K562 (cell line): ENCODE measurements around the gene LCE1B. TPM values are rescaled to one million over a fixed set of nuclear protein-coding genes. Genes with fewer than 3 reads are reported as not detected.

Experiments
- ATAC-seq: fragments of 200-7000 bp; cut with Tn5 transposase; 3 replicates; pipeline ENCODE4 v1.9.1; 2020; ENCODE audit warnings: moderate library complexity
- BruUV-seq: library from RNA; stranded (reverse); fragments of 400-500 nt; replicated peaks from 2 replicates; lab custom pipeline; 2021; lab: Mats Ljungman, UMichigan
- CTCF ChIA-PET: fragments of 300-600 bp; formaldehyde crosslinking; extraction: SDS; loops from one replicate; lab custom pipeline; 2021; ENCODE audit warnings: low intra/inter-chr PET ratio; lab: Yijun Ruan, JAX
- POLR2A ChIA-PET: fragments of 300-600, 350-650 bp; sonication (Branson Sonifier 250); formaldehyde crosslinking; extraction: SDS; loops from one replicate; lab custom pipeline; 2021; ENCODE audit warnings: antibody characterized with exemption, inconsistent platforms; lab: Yijun Ruan, JAX
- DNase-seq, 4 experiments: peaks; one replicate each; pipeline versions ENCODE4 v3.0.0 to v3.0.0-alpha.2; 2011 to 2018; ENCODE audit warnings: low spot score in 3 of 4, mixed read lengths in 3 of 4; ENCODE audit errors: extremely low read depth in 1 of 4
- FAIRE-seq: peaks from 2 replicates; lab custom pipeline; 2011; peaks lifted over from hg19 to GRCh38; lab: Jason Lieb, UNC
- H2AFZ ChIP-seq: 2 replicates; pipeline ENCODE4 v1.6.0; 2011; ENCODE audit warnings: low read depth, low read length, control low read depth, inconsistent platforms
- H3K27ac ChIP-seq: fragments of 200-600 bp; 3 replicates; pipeline ENCODE4 v1.8.0; 2011; ENCODE audit warnings: low read depth, mild to moderate bottlenecking, control low read depth, inconsistent platforms, low read length, moderate library complexity, mixed read lengths; ENCODE audit errors: extremely low read depth
- H3K27me3 ChIP-seq, 2 experiments: fragments of 300-600 bp in 1 of 2; 2 replicates in 1 of 2; 3 replicates in 1 of 2; pipeline versions ENCODE4 v1.6.0 to v1.8.0; 2011; ENCODE audit warnings: inconsistent platforms in 2 of 2, low read length in 2 of 2, mild to moderate bottlenecking in 1 of 2, mixed read lengths in 1 of 2, moderate library complexity in 1 of 2; ENCODE audit not compliant: control insufficient read depth in 2 of 2, insufficient read depth in 2 of 2
- H3K36me3 ChIP-seq: fragments of 300-600 bp; 3 replicates; pipeline ENCODE4 v1.8.0; 2011; ENCODE audit warnings: mild to moderate bottlenecking, low read length, inconsistent platforms; ENCODE audit not compliant: control insufficient read depth, insufficient read depth
- H3K4me1 ChIP-seq, 2 experiments: fragments of 200-600 bp in 1 of 2; replicated peaks in 1 of 2; 2 replicates in 1 of 2; 3 replicates in 1 of 2; pipeline versions ENCODE4 v1.5.1 to v1.8.0; 2011; ENCODE audit warnings: inconsistent platforms in 2 of 2, low read length in 2 of 2, mild to moderate bottlenecking in 1 of 2, mixed read lengths in 1 of 2, moderate library complexity in 1 of 2; ENCODE audit not compliant: control insufficient read depth in 2 of 2, insufficient read depth in 2 of 2
- H3K4me2 ChIP-seq: 2 replicates; pipeline ENCODE4 v1.6.1; 2011; ENCODE audit warnings: low read length, control low read depth, inconsistent platforms, mixed read lengths; ENCODE audit not compliant: insufficient read depth
- H3K4me3 ChIP-seq: fragments of 200-600 bp; sonication (generic), shearing (Covaris generic); 2 replicates; pipeline ENCODE4 v1.5.1; 2016; ENCODE audit warnings: control low read depth, inconsistent platforms
- H3K79me2 ChIP-seq: fragments of 200-600 bp; 3 replicates; pipeline ENCODE4 v1.8.0; 2011; ENCODE audit warnings: low read length, inconsistent platforms; ENCODE audit not compliant: control insufficient read depth, insufficient read depth
- H3K9ac ChIP-seq, 2 experiments: 2 replicates each; pipeline versions ENCODE4 v1.6.0 to v1.6.1; 2011; ENCODE audit warnings: low read depth in 2 of 2, low read length in 2 of 2, control low read depth in 1 of 2, inconsistent platforms in 1 of 2, mild to moderate bottlenecking in 1 of 2, mixed read lengths in 1 of 2; ENCODE audit not compliant: insufficient read depth in 1 of 2
- H3K9me1 ChIP-seq: one replicate; pipeline ENCODE4 v1.6.0; 2011; ENCODE audit warnings: inconsistent platforms, mild to moderate bottlenecking, low read length, moderate library complexity; ENCODE audit not compliant: control insufficient read depth, insufficient read depth
- H3K9me3 ChIP-seq: replicated peaks from 2 replicates; pipeline ENCODE4 v1.5.1; 2011; ENCODE audit warnings: low read depth, low read length, inconsistent platforms; ENCODE audit not compliant: control insufficient read depth, insufficient read depth
- H4K20me1 ChIP-seq: replicated peaks from 2 replicates; pipeline ENCODE4 v1.6.1; 2011; ENCODE audit warnings: low read length, inconsistent platforms, mixed read lengths; ENCODE audit not compliant: control insufficient read depth, insufficient read depth
- BCOR ChIP-seq: fragments of 450-650 bp; IDR thresholded peaks from 2 replicates; pipeline ENCODE4 v1.6.1; 2016
- CBX3 ChIP-seq, 2 experiments: IDR thresholded peaks; 1 replicate in 1 of 2; 2 replicates in 1 of 2; pipeline ENCODE4 v1.6.1; 2012; ENCODE audit warnings: inconsistent platforms in 2 of 2, low read length in 2 of 2, borderline replicate concordance in 1 of 2, control low read depth in 1 of 2
- DPF2 ChIP-seq: fragments of 450-650 bp; IDR thresholded peaks from 2 replicates; pipeline ENCODE4 v1.6.1; 2016
- ELF1 ChIP-seq: fragments of 200-800 bp; sonication (Bioruptor generic); IDR thresholded peaks from 2 replicates; pipeline ENCODE4 v1.6.1; 2016; ENCODE audit warnings: missing genetic modification characterization, missing compliant biosample characterization
- ESRRB ChIP-seq: fragments of 250-450 bp; sonication (Bioruptor Pico); IDR thresholded peaks from 2 replicates; pipeline ENCODE4 v1.5.0; 2020; ENCODE audit warnings: mild to moderate bottlenecking, moderate library complexity, borderline replicate concordance
- FUS ChIP-seq: fragments of 200-400 bp; formaldehyde crosslinking; optimal IDR thresholded peaks from 2 replicates; pipeline ENCODE3; 2017; ENCODE audit warnings: low read depth, low read length
- HIVEP1 ChIP-seq: fragments of 250-450 bp; sonication (Bioruptor Pico); IDR thresholded peaks from 2 replicates; pipeline ENCODE4 v1.4.0; 2020; ENCODE audit warnings: mild to moderate bottlenecking
- HNRNPK ChIP-seq: fragments of 200-400 bp; formaldehyde crosslinking; IDR thresholded peaks from one replicate; pipeline ENCODE4 v1.6.1; 2018; ENCODE audit warnings: mild to moderate bottlenecking, low read depth, low read length; ENCODE audit not compliant: poor library complexity, severe bottlenecking
- HOXB6 ChIP-seq: fragments of 250-450 bp; sonication (Bioruptor Pico); IDR thresholded peaks from 2 replicates; pipeline ENCODE4 v1.5.1; 2022; ENCODE audit warnings: mild to moderate bottlenecking, borderline replicate concordance
- ILF3 ChIP-seq: fragments of 450-650 bp; IDR thresholded peaks from 2 replicates; pipeline ENCODE4 v1.6.1; 2018; ENCODE audit warnings: antibody characterized with exemption, mild to moderate bottlenecking, moderate library complexity, borderline replicate concordance
- MTA3 ChIP-seq: fragments of 450-650 bp; formaldehyde crosslinking; IDR thresholded peaks from 2 replicates; pipeline ENCODE4 v1.6.1; 2017; ENCODE audit warnings: mild to moderate bottlenecking, borderline replicate concordance
- PML ChIP-seq: IDR thresholded peaks from 2 replicates; pipeline ENCODE4 v1.6.1; 2012; ENCODE audit warnings: low read length, inconsistent platforms
- SNRNP70 ChIP-seq: fragments of 200-400 bp; formaldehyde crosslinking; optimal IDR thresholded peaks from 2 replicates; pipeline ENCODE3; 2017; ENCODE audit warnings: low read depth, low read length
- TGIF2 ChIP-seq: sonication (generic); formaldehyde crosslinking; IDR thresholded peaks from 2 replicates; pipeline ENCODE4 v1.8.1; 2022; ENCODE audit warnings: mild to moderate bottlenecking, missing genetic modification reagents, moderate library complexity
- XRCC5 ChIP-seq: fragments of 200-400 bp; formaldehyde crosslinking; IDR thresholded peaks from 2 replicates; pipeline ENCODE4 v1.6.1; 2017; ENCODE audit warnings: low read depth, mild to moderate bottlenecking, low read length
- ZC3H8 ChIP-seq: fragments of 450-650 bp; IDR thresholded peaks from 2 replicates; pipeline ENCODE4 v1.6.1; 2017
- ZKSCAN1 ChIP-seq: fragments of 150-350 bp; IDR thresholded peaks from 2 replicates; pipeline ENCODE4 v1.6.1; 2016; ENCODE audit warnings: low read depth, low read length
- ZKSCAN3 ChIP-seq: fragments of 250-450 bp; sonication (Bioruptor Pico); IDR thresholded peaks from 2 replicates; pipeline ENCODE4 v1.4.0; 2020
- ZNF146 ChIP-seq: IDR thresholded peaks from one replicate; pipeline ENCODE4 v1.6.1; 2018; ENCODE audit warnings: missing compliant biosample characterization; ENCODE audit not compliant: unreplicated experiment
- WGBS: fragments of 100-300 bp; shearing (Covaris generic); methylation state at CpG from one replicate; pipeline ENCODE4 v1.1.6; 2016; ENCODE audit warnings: low coverage, mixed read lengths; ENCODE audit not compliant: insufficient coverage; ENCODE audit errors: missing lambda C conversion rate; 5-methylcytosine and 5-hydroxymethylcytosine counted together
- in situ Hi-C: fragments of 300-500 bp; cut with MboI; formaldehyde crosslinking; loops from 4 replicates; pipeline ENCODE4 v1.15.0; 2018; ENCODE audit warnings: inconsistent platforms, mixed read lengths
- intact Hi-C: fragments of 100-400 bp; cut with micrococcal nuclease; formaldehyde crosslinking; loops from 2 replicates; pipeline ENCODE4 v1.14.2; 2022
- polyA plus RNA-seq, 8 experiments: library from polyadenylated mRNA; depleted of rRNA in 4 of 8; stranded (reverse) in 5 of 8; unstranded in 3 of 8; fragments of >200 nt; fragmentation: Nextera tagmentation in 2 of 8; fragmentation: Illumina TruSeq in 1 of 8; extraction: Ambion mirVana in 2 of 8; extraction: Trizol in 1 of 8; gene quantifications; 2 replicates each; pipeline versions ENCODE4 v1.2.1 to v1.2.3, GENCODE V29; 2011 to 2014; ENCODE audit warnings: inconsistent platforms in 1 of 8, missing spikeins in 1 of 8
- total RNA-seq, 7 experiments: library from RNA; depleted of rRNA in 6 of 7; stranded (reverse); fragments of >200 nt in 6 of 7; fragmentation: Illumina TruSeq in 2 of 7; extraction: Trizol in 2 of 7; gene quantifications; 2 replicates each; pipeline versions ENCODE4 v1.2.1 to v1.2.3, GENCODE V29; 2011 to 2021; ENCODE audit warnings: low replicate concordance in 1 of 7
- TF ChIP-seq, protein P1 (sequence below): sonication (generic); formaldehyde crosslinking; IDR thresholded peaks from 2 replicates; pipeline ENCODE4 v1.8.0; 2022; ENCODE audit warnings: missing genetic modification reagents, mild to moderate bottlenecking, borderline replicate concordance
- TF ChIP-seq, protein P2 (sequence below): fragments of 250-450 bp; sonication (Bioruptor Pico); IDR thresholded peaks from 2 replicates; pipeline ENCODE4 v1.8.0; 2022; ENCODE audit warnings: inconsistent platforms, mild to moderate bottlenecking, moderate library complexity, borderline replicate concordance

The LCE1B gene
- total and polyA plus RNA-seq, 9 of the 15 experiments (the other 6 are each of a cell fraction or from before 2014, with no cell fraction given), result not detected

DNA sequence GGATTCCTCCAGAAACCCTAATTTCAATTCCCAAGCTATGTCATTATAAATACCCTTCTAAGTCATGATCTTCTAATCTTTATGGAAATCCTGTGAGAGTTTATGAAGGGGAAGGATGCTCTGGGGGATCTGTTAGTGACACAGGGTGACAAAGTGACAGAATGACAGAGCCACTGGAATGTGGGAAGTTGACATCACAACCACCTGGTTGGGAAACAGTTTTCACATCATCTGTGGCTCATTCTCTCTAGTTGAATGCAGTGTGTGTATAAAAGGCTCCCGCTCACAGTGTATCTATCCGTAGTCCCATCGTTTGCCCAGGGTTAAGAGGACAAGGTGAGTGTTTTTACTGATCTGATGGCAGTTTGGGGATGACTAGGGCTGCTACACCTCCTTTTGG is 47.9 kb downstream of the LCE1B start, which contains the start of gene LCE7A (continued):
- TF ChIP-seq, protein P1, sequence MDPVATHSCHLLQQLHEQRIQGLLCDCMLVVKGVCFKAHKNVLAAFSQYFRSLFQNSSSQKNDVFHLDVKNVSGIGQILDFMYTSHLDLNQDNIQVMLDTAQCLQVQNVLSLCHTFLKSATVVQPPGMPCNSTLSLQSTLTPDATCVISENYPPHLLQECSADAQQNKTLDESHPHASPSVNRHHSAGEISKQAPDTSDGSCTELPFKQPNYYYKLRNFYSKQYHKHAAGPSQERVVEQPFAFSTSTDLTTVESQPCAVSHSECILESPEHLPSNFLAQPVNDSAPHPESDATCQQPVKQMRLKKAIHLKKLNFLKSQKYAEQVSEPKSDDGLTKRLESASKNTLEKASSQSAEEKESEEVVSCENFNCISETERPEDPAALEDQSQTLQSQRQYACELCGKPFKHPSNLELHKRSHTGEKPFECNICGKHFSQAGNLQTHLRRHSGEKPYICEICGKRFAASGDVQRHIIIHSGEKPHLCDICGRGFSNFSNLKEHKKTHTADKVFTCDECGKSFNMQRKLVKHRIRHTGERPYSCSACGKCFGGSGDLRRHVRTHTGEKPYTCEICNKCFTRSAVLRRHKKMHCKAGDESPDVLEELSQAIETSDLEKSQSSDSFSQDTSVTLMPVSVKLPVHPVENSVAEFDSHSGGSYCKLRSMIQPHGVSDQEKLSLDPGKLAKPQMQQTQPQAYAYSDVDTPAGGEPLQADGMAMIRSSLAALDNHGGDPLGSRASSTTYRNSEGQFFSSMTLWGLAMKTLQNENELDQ (CRISPR knock-in tag), result no peak
- TF ChIP-seq CBX3 (IDR thresholded peaks at IDR 0.05; ENCODE audit: borderline replicate concordance in 1 of 2, low read length in 2 of 2) (no peak), ESRRB (no peak), ZC3H8 (no peak), ZKSCAN3 (no peak), FUS (no peak)
- TF ChIP-seq, all 486 proteins: peak for 0

DNA sequence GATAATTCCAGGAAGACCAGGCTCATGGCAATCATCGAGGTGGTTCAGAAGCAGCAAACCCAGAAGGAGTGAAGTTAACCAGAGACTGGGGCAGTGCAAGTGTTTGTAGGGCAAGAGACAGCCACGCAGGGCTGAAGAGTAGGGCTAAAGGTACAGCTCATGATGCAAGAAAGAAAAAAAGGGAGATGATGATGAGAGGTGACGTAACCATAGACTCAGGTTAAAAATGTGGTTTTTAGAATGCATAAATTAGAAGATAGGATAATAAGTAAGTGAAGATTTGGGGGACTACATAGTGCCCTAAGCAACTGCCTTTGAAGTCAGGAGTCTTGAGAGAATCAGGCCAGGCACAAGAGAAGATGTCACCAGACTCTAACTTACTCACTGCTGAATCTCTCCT is 48.4 kb downstream of the LCE1B start:
- intact Hi-C loops, result no loop called here
- H3K9me3 ChIP-seq, result no peaks in the 10 kb centered on the region
- H2AFZ ChIP-seq, result no peak overlapping the region
- no peaks in the 10 kb centered on the region for H3K9me1 ChIP-seq
- no peaks in the 10 kb centered on the region for H3K4me1 ChIP-seq
- ChIA-PET POLR2A (no interaction called here), CTCF (no interaction called here)
- in situ Hi-C loops, result no loop called here
- BruUV-seq, result no TSS peak
- DNase-seq (no peak), ATAC-seq (no peak), FAIRE-seq (no peak)
- no peak overlapping the region for H3K27ac ChIP-seq
- H3K79me2 ChIP-seq, result no peaks in the 10 kb centered on the region
- no peak overlapping the region for H3K4me3 ChIP-seq
- 0% methylated on average over 3 of the region's 3 CpGs for WGBS
- H3K9ac ChIP-seq, result no peak overlapping the region
- no peaks in the 10 kb centered on the region for H4K20me1 ChIP-seq
- H3K36me3 ChIP-seq, result no peaks in the 10 kb centered on the region
- H3K4me2 ChIP-seq, result no peak overlapping the region
- H3K27me3 ChIP-seq, result no peaks in the 10 kb centered on the region
- TF ChIP-seq ZKSCAN1 (no peak), HIVEP1 (CRISPR knock-in tag) (no peak), ZKSCAN3 (no peak), ILF3 (no peak), ZNF146 (no peak), SNRNP70 (no peak), XRCC5 (no peak), HOXB6 (CRISPR knock-in tag) (no peak), HNRNPK (no peak), PML (no peak), BCOR (no peak), ELF1 (no peak), TGIF2 (no peak), DPF2 (no peak), MTA3 (no peak)
- TF ChIP-seq, protein P2, sequence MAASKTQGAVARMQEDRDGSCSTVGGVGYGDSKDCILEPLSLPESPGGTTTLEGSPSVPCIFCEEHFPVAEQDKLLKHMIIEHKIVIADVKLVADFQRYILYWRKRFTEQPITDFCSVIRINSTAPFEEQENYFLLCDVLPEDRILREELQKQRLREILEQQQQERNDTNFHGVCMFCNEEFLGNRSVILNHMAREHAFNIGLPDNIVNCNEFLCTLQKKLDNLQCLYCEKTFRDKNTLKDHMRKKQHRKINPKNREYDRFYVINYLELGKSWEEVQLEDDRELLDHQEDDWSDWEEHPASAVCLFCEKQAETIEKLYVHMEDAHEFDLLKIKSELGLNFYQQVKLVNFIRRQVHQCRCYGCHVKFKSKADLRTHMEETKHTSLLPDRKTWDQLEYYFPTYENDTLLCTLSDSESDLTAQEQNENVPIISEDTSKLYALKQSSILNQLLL (CRISPR knock-in tag), result no peak
